ENCODE results near the gene RIMBP2. TPM values are rescaled to one million over a fixed set of nuclear protein-coding genes. Genes with fewer than 3 reads are reported as not detected.

The RIMBP2 gene
- total RNA-seq, 2 experiments from 2014 or later, result not detected

DNA sequence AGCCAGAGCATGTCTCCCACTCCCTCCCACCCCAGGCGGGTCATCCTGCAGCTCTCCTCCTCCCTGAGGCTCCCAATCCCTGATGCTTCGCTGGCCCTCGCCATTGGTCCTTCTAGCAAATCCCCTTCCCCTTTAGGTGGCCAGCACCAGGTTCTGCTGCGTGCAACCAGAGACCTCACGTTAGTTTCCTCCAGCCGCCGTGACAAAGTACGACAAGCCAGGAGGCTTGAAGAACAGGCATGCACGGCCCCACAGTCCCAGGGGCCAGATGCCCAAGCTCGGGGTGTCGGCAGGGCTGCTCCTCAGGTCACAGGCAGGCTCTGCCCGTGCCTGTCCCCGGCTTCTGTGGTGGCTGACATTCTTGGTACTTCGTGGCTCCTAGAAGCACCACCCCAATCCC is 95.8 kb downstream of the RIMBP2 start:
- H3K9me3 Mint-ChIP-seq, result no peaks in the 10 kb centered on the region
- CTCF ChIA-PET, result no interaction called here
- intact Hi-C loops (cut with DNase I, micrococcal nuclease), result no loop called here

DNA sequence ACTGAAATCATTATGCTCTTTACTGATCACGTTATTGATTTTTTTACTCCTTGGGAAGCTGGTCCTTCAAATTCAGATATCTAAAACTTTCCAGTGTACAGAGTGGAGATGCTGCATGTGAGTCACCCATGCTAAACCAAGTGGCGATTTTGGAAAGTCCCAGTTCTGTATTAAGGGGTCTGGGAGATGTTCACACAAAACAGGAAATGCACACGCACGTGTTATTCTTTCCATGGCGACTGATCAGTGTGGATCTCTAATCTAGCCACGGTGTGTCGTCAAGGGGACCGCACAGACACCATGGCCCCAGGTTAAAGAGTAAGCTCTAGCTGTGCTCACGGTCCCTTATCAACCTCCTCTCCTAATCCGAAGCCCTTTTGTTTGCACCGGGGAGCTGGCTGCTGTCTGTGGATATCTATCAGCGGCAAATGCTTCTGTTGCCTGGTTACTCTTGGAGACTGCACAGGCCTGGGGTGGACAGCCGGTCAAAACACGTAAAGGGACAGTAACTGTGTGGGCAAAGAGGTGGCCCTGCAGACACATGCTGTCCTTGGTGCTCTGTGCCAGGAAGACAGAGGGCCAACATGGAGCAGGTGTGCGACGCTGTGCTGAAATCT is 96.6 kb downstream of the RIMBP2 start:
- Mint-ChIP-seq H3K27ac (no peak overlapping the region), H3K9me3 (no peaks in the 10 kb centered on the region), H3K4me3 (no peak overlapping the region), H3K27me3 (no peaks in the 10 kb centered on the region), H3K4me1 (ENCODE audit: low read depth) (no peaks in the 10 kb centered on the region), H3K36me3 (ENCODE audit: low read depth) (no peaks in the 10 kb centered on the region)
- Histone ChIP-seq H3K4me3 (ENCODE audit: low read length) (no peak overlapping the region), H3K27me3 (ENCODE audit: control insufficient read depth in 1 of 2, insufficient read depth in 2 of 2, low read length in 2 of 2) (peaks cover 0 to 3% of the 10 kb centered on the region in 2 experiments), H3K27ac (ENCODE audit: low read depth in 1 of 2, low read length in 2 of 2) (no peak overlapping the region), H3K4me1 (ENCODE audit: insufficient read depth, low read length) (no peaks in the 10 kb centered on the region), H3K36me3 (ENCODE audit: insufficient read depth, low read length) (no peaks in the 10 kb centered on the region), H3K9me3 (ENCODE audit: control insufficient read depth in 1 of 2, insufficient read depth in 1 of 2, low read length in 2 of 2) (peaks cover 0 to 4% of the 10 kb centered on the region in 2 experiments)
- intact Hi-C loops (cut with DNase I, micrococcal nuclease), result no loop called here
- ATAC-seq (ENCODE audit: poor library complexity), result no peak
- TF ChIP-seq, protein P1, sequence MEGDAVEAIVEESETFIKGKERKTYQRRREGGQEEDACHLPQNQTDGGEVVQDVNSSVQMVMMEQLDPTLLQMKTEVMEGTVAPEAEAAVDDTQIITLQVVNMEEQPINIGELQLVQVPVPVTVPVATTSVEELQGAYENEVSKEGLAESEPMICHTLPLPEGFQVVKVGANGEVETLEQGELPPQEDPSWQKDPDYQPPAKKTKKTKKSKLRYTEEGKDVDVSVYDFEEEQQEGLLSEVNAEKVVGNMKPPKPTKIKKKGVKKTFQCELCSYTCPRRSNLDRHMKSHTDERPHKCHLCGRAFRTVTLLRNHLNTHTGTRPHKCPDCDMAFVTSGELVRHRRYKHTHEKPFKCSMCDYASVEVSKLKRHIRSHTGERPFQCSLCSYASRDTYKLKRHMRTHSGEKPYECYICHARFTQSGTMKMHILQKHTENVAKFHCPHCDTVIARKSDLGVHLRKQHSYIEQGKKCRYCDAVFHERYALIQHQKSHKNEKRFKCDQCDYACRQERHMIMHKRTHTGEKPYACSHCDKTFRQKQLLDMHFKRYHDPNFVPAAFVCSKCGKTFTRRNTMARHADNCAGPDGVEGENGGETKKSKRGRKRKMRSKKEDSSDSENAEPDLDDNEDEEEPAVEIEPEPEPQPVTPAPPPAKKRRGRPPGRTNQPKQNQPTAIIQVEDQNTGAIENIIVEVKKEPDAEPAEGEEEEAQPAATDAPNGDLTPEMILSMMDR (IDR thresholded peaks at IDR 0.05), result no peak
- ChIA-PET POLR2A (no interaction called here), CTCF (no interaction called here)
- DNase-seq, result no peak

More for the DNA sequence above, 95.8 kb downstream of the RIMBP2 start:
- no peaks in the 10 kb centered on the region for H3K4me1 ChIP-seq (ENCODE audit: insufficient read depth, low read length)
- DNase-seq (no peak), ATAC-seq (ENCODE audit: poor library complexity) (no peak)
- POLR2A ChIA-PET, result no interaction called here
- H3K36me3 ChIP-seq (ENCODE audit: insufficient read depth, low read length), result no peaks in the 10 kb centered on the region
- Mint-ChIP-seq H3K4me1 (ENCODE audit: low read depth) (no peaks in the 10 kb centered on the region), H3K4me3 (no peak overlapping the region), H3K27me3 (peaks cover under 1% of the 10 kb centered on the region), H3K27ac (no peak overlapping the region), H3K36me3 (ENCODE audit: low read depth) (no peaks in the 10 kb centered on the region)
- peaks cover 0 to 4% of the 10 kb centered on the region in 2 experiments for H3K9me3 ChIP-seq (ENCODE audit: control insufficient read depth in 1 of 2, insufficient read depth in 1 of 2, low read length in 2 of 2)
- no peak overlapping the region for H3K27ac ChIP-seq (ENCODE audit: low read depth in 1 of 2, low read length in 2 of 2)
- TF ChIP-seq, protein P1 (IDR thresholded peaks at IDR 0.05), result no peak
- H3K4me3 ChIP-seq (ENCODE audit: low read length), result no peak overlapping the region
- H3K27me3 ChIP-seq (ENCODE audit: control insufficient read depth in 1 of 2, insufficient read depth in 2 of 2, low read length in 2 of 2), result peaks cover 0 to 3% of the 10 kb centered on the region in 2 experiments

DNA sequence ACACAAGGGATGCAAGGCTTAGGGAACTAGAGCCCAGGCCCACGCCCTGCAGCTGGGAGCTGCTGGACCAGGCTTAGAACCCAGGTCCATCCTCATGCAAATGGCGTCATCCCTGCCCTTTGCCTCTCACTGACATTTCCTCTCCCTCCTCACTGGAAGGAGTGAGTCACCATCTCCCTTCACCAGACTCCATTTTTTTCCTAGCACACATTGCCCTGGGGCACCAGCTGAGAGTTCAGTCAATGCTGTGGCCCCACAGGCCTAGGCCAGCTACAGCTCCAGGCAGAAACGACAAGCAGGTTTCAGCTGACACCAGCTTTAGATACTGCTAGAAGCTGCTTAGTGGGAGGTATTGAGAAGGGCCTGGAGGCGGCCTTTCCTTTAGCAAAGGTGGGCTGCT is 98.9 kb downstream of the RIMBP2 start:
- H3K36me3 ChIP-seq (ENCODE audit: insufficient read depth, low read length), result no peaks in the 10 kb centered on the region
- H3K4me1 Mint-ChIP-seq (ENCODE audit: low read depth), result no peaks in the 10 kb centered on the region
- H3K9me3 Mint-ChIP-seq, result no peaks in the 10 kb centered on the region
- no peak overlapping the region for H3K4me3 Mint-ChIP-seq
- peaks cover 0 to 3% of the 10 kb centered on the region in 2 experiments for H3K27me3 ChIP-seq (ENCODE audit: control insufficient read depth in 1 of 2, insufficient read depth in 2 of 2, low read length in 2 of 2)
- peaks cover 0 to under 1% of the 10 kb centered on the region in 2 experiments for H3K9me3 ChIP-seq (ENCODE audit: control insufficient read depth in 1 of 2, insufficient read depth in 1 of 2, low read length in 2 of 2)
- POLR2A ChIA-PET, result no interaction called here
- no peaks in the 10 kb centered on the region for H3K36me3 Mint-ChIP-seq (ENCODE audit: low read depth)
- TF ChIP-seq, protein P1 (IDR thresholded peaks at IDR 0.05), result no peak
- H3K4me3 ChIP-seq (ENCODE audit: low read length), result no peak overlapping the region
- no peaks in the 10 kb centered on the region for H3K4me1 ChIP-seq (ENCODE audit: insufficient read depth, low read length)
- no peak overlapping the region for H3K27ac Mint-ChIP-seq
- intact Hi-C loops (cut with DNase I, micrococcal nuclease), result no loop called here
- ATAC-seq (ENCODE audit: poor library complexity) (no peak), DNase-seq (no peak)
- CTCF ChIA-PET, result no interaction called here
- no peaks in the 10 kb centered on the region for H3K27me3 Mint-ChIP-seq
- no peak overlapping the region for H3K27ac ChIP-seq (ENCODE audit: low read depth in 1 of 2, low read length in 2 of 2)
